Cardiac muscle cell (in vitro differentiated cells and primary cell): Measurements from ENCODE around the gene HSD17B12. TPM values are rescaled to one million over a fixed set of nuclear protein-coding genes. Genes with fewer than 3 reads are reported as not detected.

Source experiments
- DNase-seq, 2 donors: peaks; one replicate each; pipeline versions ENCODE4 v3.0.0 to v3.0.0-alpha.2; 2010 to 2017; ENCODE audit warnings: low read depth in 1 of 2, low spot score in 1 of 2
- H3K27ac ChIP-seq: fragments of 200-600 bp; sonication (generic); 2 replicates; pipeline ENCODE4 v1.5.1; 2016
- H3K27me3 ChIP-seq: fragments of 200-600 bp; sonication (generic); 2 replicates; pipeline ENCODE4 v1.6.0; 2016; ENCODE audit warnings: control low read depth
- H3K36me3 ChIP-seq: fragments of 200-600 bp; sonication (generic); 2 replicates; pipeline ENCODE4 v1.5.1; 2016; ENCODE audit warnings: control low read depth
- H3K4me1 ChIP-seq: fragments of 200-600 bp; sonication (generic); 2 replicates; pipeline ENCODE4 v1.8.1; 2017; ENCODE audit warnings: low read depth, mild to moderate bottlenecking, mixed run types
- H3K4me3 ChIP-seq: fragments of 200-600 bp; sonication (generic); 2 replicates; pipeline ENCODE4 v1.5.1; 2016; ENCODE audit warnings: mild to moderate bottlenecking
- H3K9me3 ChIP-seq: fragments of 200-600 bp; sonication (generic); 2 replicates; pipeline ENCODE4 v1.5.1; 2017; ENCODE audit warnings: low read depth, mild to moderate bottlenecking, control low read depth
- polyA plus RNA-seq: library from polyadenylated mRNA; unstranded; fragments of >200 nt; fragmentation: Nextera tagmentation; extraction: Ambion mirVana; gene quantifications from 2 replicates; pipeline ENCODE4 v1.2.1, GENCODE V29; 2016
- total RNA-seq: library from RNA; depleted of rRNA; stranded (reverse); fragments of >200 nt; gene quantifications from 2 replicates; pipeline ENCODE4 v1.2.3, GENCODE V29; 2016
- TF ChIP-seq, protein P1 (sequence below): IDR thresholded peaks from 2 replicates; pipeline ENCODE4 v1.5.1; 2012; ENCODE audit warnings: low read depth, mild to moderate bottlenecking, low read length

HSD17B12 gene
- total and polyA plus RNA-seq, 2 experiments from 2014 or later: 68.9 to 89.0 TPM

DNA sequence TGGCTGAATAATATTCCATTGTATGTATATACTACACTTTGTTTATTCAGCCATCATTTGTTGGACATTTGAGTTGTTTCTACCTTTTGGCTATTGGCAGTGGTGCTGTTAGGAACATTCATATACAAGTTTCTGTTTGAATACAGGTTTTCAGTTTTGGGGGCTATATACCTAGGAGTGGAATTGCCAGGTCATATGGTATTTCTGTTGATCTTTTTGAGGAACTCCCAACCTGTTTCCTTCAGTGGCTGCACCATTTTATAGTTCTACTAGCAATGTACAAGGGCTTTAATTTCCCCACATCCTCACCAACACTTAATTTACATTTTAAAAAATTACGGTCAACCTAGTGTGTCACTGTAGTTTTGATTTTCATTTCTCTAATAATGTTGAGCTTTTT lies 54.6 kb downstream of the HSD17B12 start:
- no peaks in the 10 kb centered on the region for H3K36me3 ChIP-seq
- TF ChIP-seq, protein P1, sequence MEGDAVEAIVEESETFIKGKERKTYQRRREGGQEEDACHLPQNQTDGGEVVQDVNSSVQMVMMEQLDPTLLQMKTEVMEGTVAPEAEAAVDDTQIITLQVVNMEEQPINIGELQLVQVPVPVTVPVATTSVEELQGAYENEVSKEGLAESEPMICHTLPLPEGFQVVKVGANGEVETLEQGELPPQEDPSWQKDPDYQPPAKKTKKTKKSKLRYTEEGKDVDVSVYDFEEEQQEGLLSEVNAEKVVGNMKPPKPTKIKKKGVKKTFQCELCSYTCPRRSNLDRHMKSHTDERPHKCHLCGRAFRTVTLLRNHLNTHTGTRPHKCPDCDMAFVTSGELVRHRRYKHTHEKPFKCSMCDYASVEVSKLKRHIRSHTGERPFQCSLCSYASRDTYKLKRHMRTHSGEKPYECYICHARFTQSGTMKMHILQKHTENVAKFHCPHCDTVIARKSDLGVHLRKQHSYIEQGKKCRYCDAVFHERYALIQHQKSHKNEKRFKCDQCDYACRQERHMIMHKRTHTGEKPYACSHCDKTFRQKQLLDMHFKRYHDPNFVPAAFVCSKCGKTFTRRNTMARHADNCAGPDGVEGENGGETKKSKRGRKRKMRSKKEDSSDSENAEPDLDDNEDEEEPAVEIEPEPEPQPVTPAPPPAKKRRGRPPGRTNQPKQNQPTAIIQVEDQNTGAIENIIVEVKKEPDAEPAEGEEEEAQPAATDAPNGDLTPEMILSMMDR: no peak
- no peak overlapping the region for H3K4me3 ChIP-seq
- peak overlapping the region; percentile 97 for H3K27ac ChIP-seq
- peaks cover 49% of the 10 kb centered on the region for H3K4me1 ChIP-seq
- no peak for DNase-seq
- no peaks in the 10 kb centered on the region for H3K9me3 ChIP-seq
- H3K27me3 ChIP-seq: no peaks in the 10 kb centered on the region

GRCh38 chr11:43735961-43736360 lies 55.4 kb downstream of the HSD17B12 start:
- Histone ChIP-seq H3K27ac (peak overlapping the region; percentile 97), H3K9me3 (no peaks in the 10 kb centered on the region), H3K4me1 (peaks cover 58% of the 10 kb centered on the region), H3K27me3 (no peaks in the 10 kb centered on the region), H3K4me3 (peak overlapping the region; percentile 18), H3K36me3 (no peaks in the 10 kb centered on the region)
- TF ChIP-seq, protein P1: no peak
- DNase-seq: peak in 1 of 2 donors; percentile 41

DNA sequence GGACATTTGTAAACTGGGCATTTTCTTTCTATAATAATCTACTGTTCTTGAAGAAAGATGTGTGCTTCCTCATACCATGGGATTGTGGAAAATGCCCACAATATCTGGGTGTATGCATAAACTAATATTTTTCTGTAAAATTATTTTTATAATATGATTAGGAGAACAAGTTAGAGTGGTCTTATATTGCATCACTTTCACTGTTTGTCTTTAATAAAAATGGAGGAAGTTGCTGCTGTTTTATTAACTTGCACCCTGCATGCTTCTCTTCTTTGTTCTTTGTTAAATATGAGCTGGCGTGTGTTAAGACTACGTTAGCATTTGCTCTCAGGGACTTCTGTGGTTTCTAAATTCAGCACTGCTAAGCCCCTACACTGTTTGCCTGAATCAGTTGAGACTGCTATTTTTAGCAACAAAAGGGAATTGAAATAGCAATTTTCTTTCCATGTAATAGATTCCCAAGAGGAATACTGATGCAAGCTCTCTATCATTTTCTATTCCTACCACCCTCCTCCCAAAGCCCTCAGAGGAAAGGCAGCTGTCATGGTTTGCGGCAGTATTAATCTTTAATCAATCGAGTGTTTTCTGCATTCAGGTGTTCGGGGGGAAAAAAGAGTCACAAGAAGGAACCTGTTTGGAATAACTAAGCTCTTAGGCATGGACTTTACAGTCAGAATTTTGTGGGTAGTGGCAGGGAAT lies 56.1 kb downstream of the HSD17B12 start:
- TF ChIP-seq, protein P1: no peak
- Histone ChIP-seq H3K27me3 (no peaks in the 10 kb centered on the region), H3K4me1 (peaks cover 62% of the 10 kb centered on the region), H3K9me3 (no peaks in the 10 kb centered on the region), H3K4me3 (peak overlapping the region; percentile 18), H3K36me3 (no peaks in the 10 kb centered on the region), H3K27ac (peak overlapping the region; percentile 97)
- DNase-seq: peak; percentile 67 to 75

- TF ChIP-seq, protein P1: no peak
- H3K27ac ChIP-seq: peak overlapping the region; percentile 97
- DNase-seq: no peak
- H3K36me3 ChIP-seq: no peaks in the 10 kb centered on the region
- H3K4me3 ChIP-seq: no peak overlapping the region
- H3K27me3 ChIP-seq: no peaks in the 10 kb centered on the region
- no peaks in the 10 kb centered on the region for H3K9me3 ChIP-seq
- H3K4me1 ChIP-seq: peaks cover 62% of the 10 kb centered on the region
Observed at GRCh38 chr11:43737201-43737590, 56.7 kb downstream of the HSD17B12 start.

DNA sequence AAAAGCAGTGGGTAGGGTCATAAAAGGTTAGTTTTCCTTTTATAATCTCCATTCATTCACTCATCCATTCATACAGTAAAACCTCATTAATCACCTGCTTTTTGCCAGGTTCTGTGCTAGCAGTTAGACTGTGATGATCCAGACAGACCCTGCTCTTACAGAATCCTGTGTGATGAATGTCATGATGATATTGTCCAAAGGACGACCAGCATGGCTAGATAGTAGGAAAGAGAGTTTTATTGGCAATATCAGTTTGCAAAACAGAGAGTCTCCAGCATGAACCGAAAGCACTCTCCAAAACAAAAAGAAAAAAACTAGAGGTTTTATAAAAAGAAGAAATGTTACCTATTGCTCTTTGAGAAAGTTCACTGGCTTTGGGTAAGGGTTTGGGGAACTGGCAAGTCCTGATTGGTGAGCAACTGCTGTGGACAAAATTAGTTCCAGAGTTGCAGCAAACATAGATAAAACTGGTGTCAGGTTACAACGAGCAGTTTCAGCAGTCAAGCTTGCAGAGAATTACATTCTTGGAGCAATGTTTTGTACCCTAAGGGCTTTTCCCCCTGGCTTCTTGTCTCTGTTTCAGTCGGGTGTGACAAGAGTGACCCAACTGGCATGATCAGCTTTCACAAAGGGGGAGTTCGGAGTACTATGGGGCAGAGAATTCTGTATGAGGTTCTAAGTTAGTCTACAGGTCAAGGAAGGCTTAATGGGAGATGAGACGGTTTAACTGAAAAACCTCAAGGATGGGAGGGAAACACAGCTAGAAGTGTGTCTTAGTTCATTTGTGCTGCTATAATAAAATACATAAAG lies 58.3 kb downstream of the HSD17B12 start:
- Histone ChIP-seq H3K4me3 (peak overlapping the region; percentile 20), H3K27me3 (no peaks in the 10 kb centered on the region), H3K4me1 (peaks cover 62% of the 10 kb centered on the region), H3K36me3 (no peaks in the 10 kb centered on the region), H3K9me3 (no peaks in the 10 kb centered on the region), H3K27ac (peak overlapping the region; percentile 97)
- DNase-seq: peak; percentile 86 to 87
- TF ChIP-seq, protein P1: no peak
